GM21717 (cell line): ENCODE data around the gene CHD2.
"Not testable (repeated sequence)": the region's sequence is repeated elsewhere in the genome, so short reads cannot be mapped to it uniquely, and the experiment has no call there.

ENCODE experiments used
- ATAC-seq: cut with Tn5 transposase; IDR thresholded peaks from one replicate; pipeline ENCODE4 v1.9.1; 2021; ENCODE audit warnings: mild to moderate bottlenecking, moderate library complexity; ENCODE audit not compliant: unreplicated experiment

The CHD2 gene

DNA sequence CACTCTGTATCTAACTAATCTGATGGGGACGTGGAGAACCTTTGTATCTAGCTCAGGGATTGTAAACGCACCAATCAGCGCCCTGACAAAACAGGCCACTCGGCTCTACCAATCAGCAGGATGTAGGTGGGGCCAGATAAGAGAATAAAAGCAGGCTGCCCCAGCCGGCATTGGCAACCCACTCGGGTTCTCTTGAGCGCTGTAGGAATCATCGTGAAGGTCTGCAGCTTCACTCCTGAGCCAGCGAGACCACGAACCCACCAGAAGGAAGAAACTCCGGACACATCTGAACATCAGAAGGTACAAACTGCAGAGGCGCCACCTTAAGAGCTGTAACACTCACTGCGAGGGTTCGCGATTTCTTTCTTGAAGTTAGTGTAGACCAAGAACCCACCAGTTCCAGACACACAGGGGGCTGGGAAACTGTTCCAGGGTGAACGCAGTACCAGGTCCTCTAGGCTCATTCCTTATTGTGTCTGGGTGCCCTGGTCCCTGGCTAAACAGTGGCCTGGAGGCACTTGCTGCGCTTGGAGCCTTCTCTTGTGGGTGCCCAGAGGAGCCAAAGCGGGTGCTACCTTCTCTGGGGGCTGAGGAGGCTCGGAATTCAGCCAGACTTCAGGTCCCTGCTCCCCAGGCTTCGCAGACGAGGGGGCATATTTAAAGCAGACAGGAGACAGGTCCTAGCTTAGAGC is 132.5 kb downstream of the CHD2 start:
- not testable (repeated sequence) for ATAC-seq

DNA sequence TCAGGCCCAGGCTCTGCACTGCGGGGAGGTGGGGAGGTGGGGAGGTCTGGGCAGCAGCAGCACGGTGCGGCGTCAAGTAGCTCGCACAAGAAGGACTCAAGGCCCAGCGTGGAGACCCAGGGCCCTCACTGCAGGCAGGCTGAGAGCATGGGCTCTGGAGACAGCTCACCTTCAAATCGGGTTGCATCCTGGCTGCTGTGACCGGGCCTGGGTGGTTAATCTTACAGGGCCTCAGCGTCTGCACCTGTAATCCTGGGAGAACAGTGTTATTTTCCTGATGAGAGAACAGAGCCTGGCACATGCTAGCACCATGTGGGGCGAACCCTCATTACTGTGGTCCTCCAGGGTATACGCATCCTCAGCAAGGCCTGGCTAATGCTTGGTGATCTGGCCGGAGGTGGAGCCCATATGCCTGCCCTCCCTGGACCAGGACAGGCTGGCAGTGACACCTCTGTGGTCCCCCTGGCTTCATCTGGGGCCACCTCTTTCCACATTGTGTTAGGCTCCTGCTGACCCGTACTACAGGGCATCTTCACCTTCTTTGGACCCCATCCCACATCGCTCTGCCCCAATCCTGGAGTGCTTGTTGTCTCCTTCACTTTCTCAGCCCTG is 133.4 kb downstream of the CHD2 start:
- no peak for ATAC-seq

DNA sequence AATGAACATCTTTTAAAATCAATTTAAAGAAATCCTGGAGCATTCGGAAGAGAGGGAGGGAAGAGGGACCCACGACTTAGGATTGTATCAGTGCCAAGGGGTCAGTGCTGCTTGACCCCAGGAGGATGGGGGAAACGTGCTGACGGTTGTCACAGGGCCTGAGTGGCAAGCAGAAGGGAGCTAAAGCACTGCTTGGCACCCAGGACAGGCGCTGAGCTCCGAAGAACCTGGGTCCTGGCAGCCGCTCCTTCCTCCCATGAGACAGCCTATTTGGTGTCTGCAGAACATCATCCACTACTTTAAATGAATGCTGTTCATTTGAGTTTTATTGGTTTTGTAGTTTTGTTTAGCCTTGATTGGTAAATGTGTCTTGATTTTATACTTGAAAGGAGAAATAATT is 134.4 kb downstream of the CHD2 start:
- no peak for ATAC-seq

DNA sequence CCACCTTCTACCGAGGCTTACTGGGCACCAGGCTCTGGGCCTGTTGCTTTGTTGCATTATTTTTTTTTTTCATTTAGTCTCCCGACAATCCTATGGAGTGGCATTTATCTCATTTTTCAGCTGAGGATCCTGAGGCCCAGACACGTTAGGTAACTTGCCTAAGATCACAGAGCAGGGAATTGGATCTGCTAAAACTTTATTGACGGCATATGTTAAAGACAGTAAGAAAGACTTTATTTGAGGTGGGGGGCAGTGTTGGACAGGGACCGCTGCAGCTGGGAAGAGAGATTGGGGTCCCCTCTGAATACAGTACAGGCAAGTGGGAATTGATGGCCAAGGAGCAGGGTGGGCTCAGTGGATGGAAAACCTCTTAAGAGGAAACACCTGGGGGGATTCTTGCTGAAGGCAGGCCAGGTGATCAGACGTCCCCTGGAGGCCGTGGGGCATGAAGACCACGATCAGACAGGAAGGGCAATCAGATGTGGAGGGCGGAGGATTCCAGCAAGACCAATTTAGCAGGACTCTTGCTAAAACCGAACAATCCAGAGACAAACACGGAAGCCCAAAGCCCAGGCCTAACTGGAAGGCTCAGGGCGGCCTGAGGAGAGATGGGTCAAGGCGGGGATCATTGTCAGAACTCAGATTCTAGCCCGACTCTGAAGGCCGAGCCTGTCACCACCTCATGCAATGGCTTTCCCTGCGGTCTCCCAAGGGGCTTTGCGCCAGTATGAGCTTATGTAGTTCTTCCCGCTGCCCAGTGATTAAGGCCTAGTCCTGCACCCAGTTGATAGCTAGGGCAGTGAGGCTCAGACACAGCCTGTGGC is 135.2 kb downstream of the CHD2 start:
- no peak for ATAC-seq

DNA sequence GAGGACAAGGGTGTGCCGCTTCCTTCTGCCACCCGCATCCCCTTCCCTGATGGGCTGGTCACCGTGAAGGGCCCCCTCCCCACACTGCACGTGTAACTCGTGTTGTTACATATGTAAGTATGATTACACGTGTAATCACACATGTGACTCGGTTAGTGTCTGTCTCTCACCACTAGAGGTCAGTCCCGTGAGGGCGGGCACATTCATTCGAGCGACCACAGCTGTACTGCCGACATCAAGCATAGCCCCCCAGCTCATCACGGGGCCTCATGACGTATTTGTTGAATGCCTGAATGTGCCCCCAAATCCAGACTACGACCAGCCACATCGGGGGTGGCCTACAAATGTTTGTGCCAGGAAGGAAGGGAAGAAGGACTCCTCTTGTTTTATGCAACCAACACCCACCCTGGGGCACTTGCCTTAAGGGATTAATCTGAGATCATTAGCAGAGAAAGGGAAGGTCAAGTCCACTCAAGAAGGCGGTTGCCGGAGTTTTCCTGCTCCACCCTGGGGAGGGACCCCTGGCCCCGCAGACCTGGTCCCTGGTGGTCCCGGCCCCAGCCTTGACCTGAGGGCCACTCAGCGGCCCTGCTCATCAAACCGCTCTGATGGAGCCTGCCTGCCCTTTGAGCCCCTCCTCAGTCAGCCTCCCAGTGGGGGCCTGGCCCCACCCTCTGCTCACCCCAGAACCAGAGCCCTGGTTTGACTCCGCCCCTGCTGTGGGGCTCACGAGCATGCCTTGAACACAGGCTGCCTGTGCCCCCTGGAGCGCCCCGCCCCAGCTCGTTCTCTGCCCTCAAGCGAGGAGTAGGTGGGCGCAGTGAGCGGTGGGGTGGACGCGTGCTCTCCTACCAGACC is 136.1 kb downstream of the CHD2 start:
- ATAC-seq = peak; percentile 86

DNA sequence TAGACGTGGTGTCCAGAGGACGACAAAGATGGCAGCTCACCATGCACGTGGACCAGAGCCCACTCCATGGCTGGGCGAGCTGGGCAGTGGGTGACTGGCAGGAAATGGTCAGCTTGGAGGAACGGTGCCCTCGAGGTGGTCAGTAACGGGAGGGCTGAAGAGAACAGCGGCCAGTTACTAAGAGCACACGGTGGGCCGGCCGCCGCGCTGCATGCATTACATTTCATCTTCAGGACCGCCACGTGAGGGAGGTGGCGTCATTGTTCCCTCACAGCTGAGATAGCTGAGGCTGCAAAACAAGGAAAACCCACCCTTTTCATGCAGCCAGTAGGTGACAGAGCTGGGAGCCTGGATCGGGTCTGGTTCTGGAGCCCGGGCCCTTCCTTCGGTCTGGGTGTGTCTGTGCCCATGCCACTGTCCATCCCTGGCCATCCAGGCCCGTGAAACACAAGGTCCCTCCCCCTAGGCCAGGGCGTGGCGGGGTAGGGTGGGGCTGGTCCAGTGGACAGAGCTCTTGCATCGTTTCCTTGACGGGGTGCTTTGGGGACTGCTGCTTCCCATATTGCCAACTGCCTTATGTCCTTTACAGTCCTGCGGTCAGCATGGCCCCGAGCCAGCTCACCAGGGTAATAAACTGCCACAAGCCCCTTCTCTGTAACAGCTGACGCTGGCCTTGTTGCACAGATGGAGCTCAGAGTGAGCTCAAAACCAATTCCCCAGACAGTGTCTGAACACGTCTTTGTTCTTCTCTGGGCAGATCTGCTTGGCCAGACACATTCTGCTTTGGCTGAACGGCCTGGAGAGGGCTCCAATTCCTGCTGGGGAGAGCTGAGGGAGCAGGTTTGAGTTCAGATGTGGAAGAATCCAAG is 137.1 kb downstream of the CHD2 start:
- ATAC-seq = no peak

DNA sequence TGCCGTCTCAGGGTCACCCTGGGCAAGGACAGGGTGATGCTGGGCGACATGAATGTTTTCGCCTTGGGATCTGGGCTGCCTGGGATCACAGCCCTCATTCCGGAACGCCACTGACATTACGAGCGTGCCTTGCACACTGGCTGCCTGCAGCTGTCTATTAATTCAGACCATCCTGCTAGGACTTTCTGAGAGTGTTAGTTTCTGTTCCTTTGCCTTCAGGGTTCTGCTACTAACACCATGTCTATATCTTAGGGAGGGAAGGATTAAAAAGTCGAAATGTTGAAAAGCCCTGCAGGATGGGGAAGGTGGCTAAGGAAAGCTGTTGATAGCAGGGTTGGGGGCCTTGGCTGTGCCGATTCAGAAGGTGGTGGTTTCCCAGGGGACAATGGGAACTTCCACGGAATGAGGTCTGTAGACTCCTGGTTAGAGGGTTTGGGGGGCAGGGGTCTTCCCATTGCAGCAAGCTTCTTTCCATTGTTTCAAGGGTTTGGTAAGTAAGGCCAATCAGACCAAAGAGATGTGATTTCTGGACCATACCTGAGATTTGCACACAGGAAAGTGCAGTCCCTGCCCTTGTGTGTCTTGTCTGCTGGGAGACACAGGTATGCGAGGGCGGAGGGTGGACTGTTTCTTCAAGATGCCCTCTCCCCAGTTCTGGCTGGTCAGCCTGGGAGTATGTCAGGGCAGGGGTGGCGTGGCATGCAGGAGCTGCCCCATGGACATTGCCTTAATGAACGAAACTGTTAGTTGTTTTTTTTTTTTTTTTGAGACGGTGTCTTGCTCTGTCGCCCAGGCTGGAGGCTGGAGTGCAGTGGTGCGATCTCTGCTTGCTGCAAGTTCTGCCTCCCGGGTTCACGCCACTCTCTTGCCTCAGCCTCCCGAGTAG is 137.9 kb downstream of the CHD2 start:
- ATAC-seq = no peak

DNA sequence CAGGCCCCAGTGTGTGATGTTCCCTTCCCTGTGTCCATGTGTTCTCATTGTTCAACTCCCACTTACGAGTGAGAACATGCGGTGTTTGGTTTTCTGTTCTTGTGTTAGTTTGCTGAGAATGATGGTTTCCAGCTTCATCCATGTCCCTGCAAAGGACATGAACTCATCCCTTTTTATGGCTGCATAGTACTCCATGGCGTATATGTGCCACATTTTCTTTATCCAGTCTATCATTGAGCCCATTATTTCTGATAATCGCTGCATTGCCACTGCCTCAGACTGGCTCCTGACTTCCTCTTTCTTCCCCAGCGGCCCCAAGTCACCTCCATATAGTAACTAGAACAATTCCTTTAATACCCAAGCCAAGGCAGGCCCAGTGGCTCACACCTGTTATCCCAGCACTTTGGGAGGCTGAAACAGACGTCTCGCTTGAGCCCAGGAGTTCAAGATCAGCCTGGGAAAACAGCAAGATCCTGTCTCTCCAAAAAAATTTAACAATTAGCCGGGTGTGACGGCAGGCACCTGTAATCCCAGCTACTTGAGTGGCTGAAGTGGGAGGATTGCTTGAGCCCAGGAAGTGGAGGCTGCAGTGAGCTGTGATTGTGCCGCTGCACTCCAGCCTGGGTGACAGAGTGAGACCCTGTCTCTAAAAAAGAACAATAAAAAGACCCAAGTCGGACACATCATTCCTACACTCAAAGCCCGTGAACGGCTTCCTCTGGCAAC is 139.6 kb downstream of the CHD2 start:
- ATAC-seq = not testable (repeated sequence)

DNA sequence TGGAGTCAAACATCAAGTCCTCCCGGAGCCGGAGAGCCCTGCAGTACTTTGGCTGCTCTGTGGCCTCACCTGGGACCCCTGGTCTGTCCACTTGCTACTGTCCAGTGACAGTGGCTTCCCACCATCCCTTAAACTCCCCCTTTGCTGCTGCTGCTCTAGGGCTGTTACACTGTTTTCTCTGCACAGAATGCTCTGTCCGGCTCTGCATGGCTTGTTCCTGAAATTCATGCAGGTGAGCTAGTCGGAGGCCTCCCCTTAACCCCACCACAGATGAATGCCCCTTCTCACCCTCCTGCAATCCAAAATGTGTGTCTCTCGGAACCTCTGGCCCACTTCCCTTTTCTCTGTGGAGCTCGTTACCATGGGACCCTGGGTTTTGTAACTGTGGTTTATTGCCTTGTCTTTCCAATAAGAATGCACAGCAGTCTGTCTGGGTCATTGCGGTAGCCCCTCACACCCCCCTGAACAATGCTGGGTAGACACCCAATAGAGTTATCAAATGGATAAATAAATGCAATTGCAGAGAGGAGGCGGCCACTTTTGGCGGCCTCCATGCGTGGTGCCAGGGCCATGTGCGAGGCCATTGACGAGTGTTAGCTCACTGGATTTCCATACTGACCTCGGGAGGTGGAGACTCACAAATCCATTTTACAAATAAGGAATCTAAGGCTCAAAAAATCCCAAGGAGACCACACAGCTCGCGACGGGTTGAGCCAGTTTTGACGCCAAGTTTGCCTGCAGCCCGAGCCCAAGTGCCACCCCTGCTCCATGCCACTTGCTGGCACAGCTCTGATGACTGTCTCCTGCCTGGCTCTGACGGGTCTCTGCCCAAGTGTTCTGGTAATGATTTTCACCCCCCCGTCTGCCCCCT is 140.4 kb downstream of the CHD2 start:
- ATAC-seq = no peak

DNA sequence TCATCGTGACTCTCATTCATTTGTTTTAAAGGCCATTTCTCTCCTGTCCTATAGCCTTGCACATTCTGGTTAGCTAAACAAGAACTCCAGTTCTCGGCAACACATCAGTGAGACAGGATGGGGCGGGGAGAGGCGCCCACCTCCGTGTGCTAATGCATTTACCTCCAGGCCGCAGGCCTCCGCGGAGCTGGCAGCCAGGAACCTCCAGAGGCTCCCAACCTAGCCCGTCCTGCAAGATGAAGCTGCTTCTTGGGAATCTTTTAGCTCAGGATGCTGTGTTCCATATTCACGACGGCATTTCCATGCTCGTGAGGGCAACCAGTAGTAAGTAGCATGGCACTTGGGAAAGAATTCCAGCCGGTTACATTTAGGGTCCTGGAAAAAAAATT is 141.0 kb downstream of the CHD2 start:
- no peak for ATAC-seq

DNA sequence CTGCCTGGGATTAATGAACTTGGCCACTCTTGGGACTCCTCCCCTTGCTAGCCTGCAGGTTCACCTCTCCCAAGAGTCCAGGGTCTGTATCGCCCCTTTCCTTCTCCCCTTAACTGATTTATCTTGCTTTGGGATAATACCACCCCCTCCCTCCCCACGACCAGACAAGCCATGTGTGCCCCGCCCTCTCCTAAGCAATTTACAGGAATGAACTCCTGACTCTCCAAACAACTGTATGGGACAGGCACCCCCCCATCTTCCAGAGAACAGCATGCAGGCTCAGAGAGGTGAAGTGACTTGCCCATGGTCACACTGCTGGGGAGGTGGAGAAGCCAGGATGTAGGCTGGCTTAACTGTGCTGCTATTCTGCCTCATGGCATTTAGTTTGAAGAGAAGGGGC is 142.1 kb downstream of the CHD2 start:
- ATAC-seq = no peak

DNA sequence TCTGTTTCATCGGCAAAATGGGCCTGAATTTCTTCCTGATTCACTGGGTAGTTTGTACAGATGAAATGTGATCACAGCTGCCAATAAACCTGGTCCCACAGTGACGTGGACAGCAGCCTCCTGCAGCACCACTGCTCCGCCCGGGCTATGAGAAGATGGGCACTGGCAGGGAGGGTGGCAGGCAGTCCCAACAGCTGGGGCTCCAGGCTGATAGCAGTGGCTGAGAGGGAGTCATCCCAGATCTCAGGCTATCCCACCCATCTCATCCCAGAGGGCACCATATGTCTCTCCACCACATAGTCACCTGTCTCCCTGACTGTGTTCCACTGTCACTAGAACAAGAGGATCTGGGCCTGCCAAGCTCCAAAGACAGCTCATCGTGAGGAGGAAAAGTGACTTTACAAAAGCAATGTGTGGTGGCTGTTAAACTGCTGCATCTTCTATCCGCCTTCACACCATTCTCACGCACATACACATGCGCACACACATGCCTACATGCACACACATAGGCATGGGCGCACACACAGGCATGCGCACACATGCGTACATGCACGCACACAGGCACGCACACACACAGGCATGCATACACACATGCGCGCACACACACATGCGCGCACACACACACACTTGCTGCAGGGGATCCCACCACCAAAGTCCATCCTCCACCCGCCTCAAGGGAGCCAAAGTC is 142.7 kb downstream of the CHD2 start:
- ATAC-seq = no peak

DNA sequence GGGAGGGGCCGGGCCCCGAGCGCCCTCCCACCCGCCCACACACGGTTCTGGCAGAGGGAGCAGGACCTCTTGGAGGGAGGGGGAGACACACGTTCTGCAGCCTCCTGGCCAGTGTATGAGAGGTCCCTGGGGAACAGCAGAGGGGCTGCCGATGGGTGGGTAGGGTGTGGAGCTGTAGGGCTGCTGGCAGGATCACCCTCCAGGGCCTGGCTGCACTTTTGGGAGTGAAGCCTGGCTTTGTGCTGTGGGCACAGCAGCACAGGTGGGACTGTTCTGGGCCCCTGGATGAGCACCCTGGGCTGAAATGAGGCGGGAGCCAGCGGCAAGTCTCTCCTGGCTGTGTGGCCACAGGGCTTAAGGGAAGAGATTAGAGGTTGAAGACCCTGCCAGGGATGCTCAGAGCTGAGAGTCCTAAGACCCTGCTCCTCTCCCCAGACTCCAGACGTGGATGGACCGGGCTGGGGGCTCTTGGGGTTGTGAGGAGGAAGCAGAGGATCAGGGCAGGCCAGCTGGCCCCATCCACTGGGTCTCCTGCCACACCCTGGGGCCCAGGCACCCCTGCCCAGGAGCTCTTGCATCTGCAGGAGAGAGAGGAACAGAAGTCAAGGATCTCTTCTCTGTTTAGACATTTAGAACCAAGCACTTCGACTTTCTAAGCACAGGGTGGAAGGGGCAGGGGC is 143.6 kb downstream of the CHD2 start:
- no peak for ATAC-seq

DNA sequence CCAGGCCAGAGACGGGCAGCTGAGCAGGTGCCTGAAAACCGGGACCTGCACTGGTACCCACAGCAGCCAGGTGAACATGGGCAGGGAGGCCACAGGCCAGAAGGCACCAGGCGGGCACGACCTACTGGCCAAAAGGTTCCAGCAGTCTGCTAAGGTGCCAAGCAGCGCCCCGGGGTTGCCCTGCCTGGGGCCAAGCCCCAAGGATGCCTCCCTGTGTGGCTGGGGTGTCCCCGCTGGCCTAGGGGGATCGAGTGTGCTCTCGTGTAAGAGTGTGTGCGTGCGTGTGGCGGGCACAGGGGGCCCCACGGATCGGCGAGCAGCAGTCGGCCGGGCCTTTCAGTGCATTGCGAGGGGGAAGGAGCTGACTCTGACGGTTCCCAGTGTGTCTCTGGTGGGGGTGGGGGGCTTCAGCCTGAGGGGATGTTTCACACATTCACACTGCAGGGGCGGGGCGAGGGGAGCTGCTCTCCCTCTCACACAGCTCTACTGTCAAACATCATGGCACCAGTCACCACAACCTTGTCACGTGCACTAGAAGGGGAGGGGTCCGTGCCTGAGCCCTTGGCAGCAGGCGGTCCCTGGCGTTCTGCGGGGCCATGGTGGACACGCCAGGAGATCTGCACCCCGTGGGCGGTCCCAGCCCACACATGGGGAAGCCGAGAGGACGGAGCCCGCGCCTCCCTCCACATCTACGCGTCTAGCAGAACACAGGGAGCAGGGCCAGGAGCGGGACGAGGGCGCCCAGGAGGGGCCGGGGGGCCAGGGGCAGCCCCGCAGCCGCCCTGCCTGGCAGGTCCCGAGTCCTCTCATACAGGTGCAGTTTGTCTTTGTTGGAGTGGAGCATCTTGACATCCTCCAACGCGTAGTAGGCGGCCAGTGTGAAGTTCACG is 144.4 kb downstream of the CHD2 start:
- no peak for ATAC-seq

DNA sequence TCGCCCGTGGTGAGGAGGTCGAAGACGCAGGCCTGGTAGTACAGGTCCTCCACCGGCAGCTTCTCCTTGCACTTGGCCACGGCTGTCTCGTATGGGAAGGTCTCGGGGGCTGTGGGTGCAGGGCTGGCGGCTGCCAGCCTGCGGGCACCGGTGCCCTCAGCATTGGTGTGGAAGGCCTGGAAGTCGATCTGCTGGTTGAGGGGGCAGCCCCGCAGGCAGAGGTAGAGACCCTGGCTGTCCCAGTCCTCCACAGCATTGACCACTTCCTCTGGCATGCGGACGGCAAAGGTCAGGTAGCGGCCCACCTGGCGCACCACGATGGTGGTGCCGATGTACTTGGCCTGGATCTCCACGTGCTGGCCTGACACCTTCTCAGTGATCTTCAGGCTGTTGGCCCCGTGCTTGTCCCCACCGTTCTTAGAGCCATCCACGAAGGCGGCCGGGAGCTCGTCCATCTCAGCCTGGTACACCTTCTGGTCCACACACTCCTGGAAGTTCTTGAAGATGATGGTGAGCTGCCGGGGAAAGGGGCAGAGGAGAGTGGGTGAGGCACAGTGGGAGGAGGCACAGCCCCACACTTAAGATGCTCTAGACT is 145.2 kb downstream of the CHD2 start:
- ATAC-seq = no peak
